Kidney (tissue), 14 donors: Measurements from ENCODE around the gene FETUB. TPM values are rescaled to one million over a fixed set of nuclear protein-coding genes. Genes with fewer than 3 reads are reported as not detected.
"Not testable (repeated sequence)": the region's sequence is repeated elsewhere in the genome, so short reads cannot be mapped to it uniquely, and the experiment has no call there.

Experiments used
- DNase-seq, 5 donors: peaks; one replicate each; pipeline ENCODE4 v3.0.0-alpha.2; 2013 to 2020
- FAIRE-seq: peaks from 2 replicates; lab custom pipeline; 2012; peaks lifted over from hg19 to GRCh38; lab: Jason Lieb, UNC
- H3K27ac ChIP-seq, 2 donors: one replicate each; pipeline ENCODE4 v1.7.0; 2013; ENCODE audit warnings: low read depth in 2 of 2, low read length in 2 of 2, inconsistent platforms in 1 of 2
- H3K27me3 ChIP-seq: one replicate; pipeline ENCODE4 v1.7.1; 2013; ENCODE audit warnings: low read length, inconsistent platforms; ENCODE audit not compliant: control insufficient read depth, insufficient read depth
- H3K36me3 ChIP-seq, 3 donors: one replicate each; pipeline versions ENCODE4 v1.7.0 to v1.7.1; 2013; ENCODE audit warnings: low read length in 3 of 3, control low read depth in 1 of 3, inconsistent platforms in 1 of 3; ENCODE audit not compliant: insufficient read depth in 3 of 3, control insufficient read depth in 2 of 3
- H3K4me1 ChIP-seq, 3 donors: one replicate each; pipeline versions ENCODE4 v1.7.0 to v1.7.1; 2013; ENCODE audit warnings: low read length in 3 of 3, inconsistent platforms in 1 of 3, low read depth in 1 of 3; ENCODE audit not compliant: control insufficient read depth in 2 of 3, insufficient read depth in 2 of 3
- H3K4me3 ChIP-seq, 3 donors: one replicate each; pipeline versions ENCODE4 v1.7.0 to v1.8.1; 2013; ENCODE audit warnings: low read length in 3 of 3, control low read depth in 1 of 3, inconsistent platforms in 1 of 3
- H3K9ac ChIP-seq, 3 donors: one replicate each; pipeline versions ENCODE4 v1.7.0 to v1.7.1; 2013; ENCODE audit warnings: low read length in 3 of 3, control low read depth in 1 of 3, inconsistent platforms in 1 of 3
- H3K9me3 ChIP-seq, 3 donors: one replicate each; pipeline versions ENCODE4 v1.7.0 to v1.7.1; 2013; ENCODE audit warnings: low read length in 3 of 3, control low read depth in 1 of 3, inconsistent platforms in 1 of 3; ENCODE audit not compliant: control insufficient read depth in 2 of 3, insufficient read depth in 1 of 3
- CTCF ChIP-seq: IDR thresholded peaks from 3 replicates; pipeline ENCODE4 v1.5.1; 2012; ENCODE audit warnings: mild to moderate bottlenecking, moderate library complexity, borderline replicate concordance; ENCODE audit not compliant: insufficient read depth; ENCODE audit errors: extremely low read depth
- intact Hi-C: fragments of 100-400 bp; cut with DNase I; formaldehyde crosslinking; loops from one replicate; pipeline ENCODE4 v1.11.1; 2022
- polyA plus RNA-seq: library from polyadenylated mRNA; stranded (reverse); fragments of 350-450 nt; fragmentation: Illumina TruSeq; extraction: RNeasy Lipid Tissue Mini Kit (QIAGEN cat#74804); gene quantifications from one replicate; pipeline ENCODE4 v1.2.3, GENCODE V29; 2014; ENCODE audit warnings: low read depth, low replicate concordance; ENCODE audit not compliant: insufficient read depth
- total RNA-seq: library from RNA; stranded (reverse); fragmentation: NEBNext Ultra II Directional; extraction: Animal tissue kit (Norgen Biotek cat#: 25700); gene quantifications from one replicate; pipeline ENCODE4 v1.2.1, GENCODE V29; 2021
- donor health status: control.
- donor health status: control.
- donor health status: control.
- donor health status: control.
- donor health status: control.
- donor health status: DM: yes; HTN: yes; CAD: no.
- donor health status: Normal renal cell carcinoma (clear cell type).

FETUB gene
- total and polyA plus RNA-seq, 2 donors from 2014 or later = not detected

DNA sequence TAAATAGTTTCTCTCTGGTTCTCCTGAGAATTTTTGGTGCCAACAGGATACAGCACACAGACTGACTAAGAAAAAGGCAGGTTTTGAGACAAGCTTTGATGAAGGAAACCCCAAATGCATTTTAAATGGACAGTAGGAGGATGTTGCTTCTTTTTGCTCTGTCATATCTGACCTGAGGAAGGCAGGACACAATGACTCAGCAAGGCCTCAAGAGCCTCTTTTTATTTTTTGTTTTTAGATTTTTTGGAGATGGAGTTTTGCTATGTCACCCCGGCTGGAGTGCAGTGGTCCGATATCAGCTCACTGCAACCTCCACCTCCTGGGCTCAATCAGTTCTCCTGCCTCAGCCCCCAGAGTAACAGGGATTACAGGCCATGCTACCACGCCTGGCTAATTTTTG, 60.1 kb downstream of the FETUB start:
- no peak for TF ChIP-seq CTCF
- Histone ChIP-seq H3K36me3 (no peaks in the 10 kb centered on the region), H3K27me3 (no peaks in the 10 kb centered on the region), H3K27ac (no peak overlapping the region), H3K9me3 (no peaks in the 10 kb centered on the region), H3K9ac (no peak overlapping the region), H3K4me1 (no peaks in the 10 kb centered on the region), H3K4me3 (no peak overlapping the region)
- intact Hi-C loops = no loop called here
- no peak for FAIRE-seq
- no peak for DNase-seq

DNA sequence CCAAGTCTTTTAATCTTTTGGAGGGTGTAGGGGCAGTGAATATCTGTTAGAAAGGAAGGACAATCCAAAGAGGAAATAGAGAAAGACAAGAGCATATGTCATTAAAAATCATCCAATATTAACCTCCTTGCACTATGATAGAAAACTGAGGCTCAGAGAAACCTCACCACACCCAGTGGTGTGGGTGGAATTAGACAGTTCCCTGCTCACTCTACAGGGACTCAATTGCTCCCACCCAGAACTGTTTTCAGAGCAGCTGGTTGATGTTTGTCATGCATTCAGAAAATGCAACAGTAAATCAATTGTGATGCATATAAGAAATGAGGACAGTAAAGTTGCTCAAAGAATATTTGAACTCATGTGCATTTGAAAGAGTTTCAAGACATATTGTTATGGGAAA, 62.3 kb downstream of the FETUB start:
- H3K36me3 ChIP-seq, H3K9me3 ChIP-seq, H3K27ac ChIP-seq, H3K4me1 ChIP-seq, H3K27me3 ChIP-seq, H3K9ac ChIP-seq, intact Hi-C loops, FAIRE-seq, DNase-seq, H3K4me3 ChIP-seq: not testable (repeated sequence)

Other genes with a start within 250 kb of the FETUB start
- gene CRYGS, start 96.0 kb upstream of the FETUB start, total RNA-seq = 2.9 TPM
- gene CRYGS, start 96.0 kb upstream of the FETUB start, polyA plus RNA-seq = 3.7 TPM
- 13.3 TPM for gene TBCCD1, start 73.1 kb upstream of the FETUB start, total RNA-seq
- 6.2 TPM for gene TBCCD1, start 73.1 kb upstream of the FETUB start, polyA plus RNA-seq
- 46.4 TPM for gene DNAJB11, start 69.7 kb upstream of the FETUB start, total RNA-seq
- gene DNAJB11, start 69.7 kb upstream of the FETUB start, polyA plus RNA-seq = 45.0 TPM
- gene AHSG, start 27.3 kb upstream of the FETUB start, total RNA-seq = not detected
- gene AHSG, start 27.3 kb upstream of the FETUB start, polyA plus RNA-seq = 0.34 TPM
- 0.35 TPM for gene HRG, start 25.6 kb downstream of the FETUB start, total RNA-seq
- gene HRG, start 25.6 kb downstream of the FETUB start, polyA plus RNA-seq = 22.8 TPM
- gene KNG1, start 77.0 kb downstream of the FETUB start, total RNA-seq = 8.7 TPM
- 710 TPM for gene KNG1, start 77.0 kb downstream of the FETUB start, polyA plus RNA-seq
- gene EIF4A2, start 143.2 kb downstream of the FETUB start, total RNA-seq = 333 TPM
- 310 TPM for gene EIF4A2, start 143.2 kb downstream of the FETUB start, polyA plus RNA-seq
- 8.9 TPM for gene RFC4, start 166.1 kb downstream of the FETUB start, total RNA-seq
- gene RFC4, start 166.1 kb downstream of the FETUB start, polyA plus RNA-seq = 11.1 TPM
- gene ADIPOQ, start 202.3 kb downstream of the FETUB start, total RNA-seq = not detected
- not detected for gene ADIPOQ, start 202.3 kb downstream of the FETUB start, polyA plus RNA-seq